HG03432 (cell line): Measurements from ENCODE around the gene SHQ1.

Experiments used
- ATAC-seq: cut with Tn5 transposase; IDR thresholded peaks from one replicate; pipeline ENCODE4 v1.9.1; 2021; ENCODE audit warnings: mild to moderate bottlenecking, moderate library complexity; ENCODE audit not compliant: unreplicated experiment

The SHQ1 gene

GRCh38 chr3:72847751-72848702 is at the start of gene SHQ1:
Gene SHQ1, minus strand, starts transcription at chr3:72848445. Its CDS starts 105 bp downstream, at chr3:72848340.
- ATAC-seq: peak; percentile 94

- ATAC-seq: no peak
These were observed 49.4 kb upstream of the SHQ1 start for GRCh38 chr3:72897758-72898007.

- no peak for ATAC-seq
These were observed 48.9 kb upstream of the SHQ1 start for GRCh38 chr3:72896996-72897757.

- no peak for ATAC-seq
These were observed 46.8 kb upstream of the SHQ1 start for GRCh38 chr3:72894976-72895552.

GRCh38 chr3:72892870-72893269 is 44.6 kb upstream of the SHQ1 start:
- no peak for ATAC-seq

GRCh38 chr3:72892081-72892775 is 44.0 kb upstream of the SHQ1 start:
- no peak for ATAC-seq

GRCh38 chr3:72891053-72891855 is 43.0 kb upstream of the SHQ1 start:
- ATAC-seq: no peak

- ATAC-seq: no peak
These were observed 42.1 kb upstream of the SHQ1 start for GRCh38 chr3:72890166-72890925.

GRCh38 chr3:72889310-72890165 is 41.3 kb upstream of the SHQ1 start:
- ATAC-seq: no peak

GRCh38 chr3:72888546-72889309 is 40.5 kb upstream of the SHQ1 start:
- ATAC-seq: no peak

- ATAC-seq: peak; percentile 83
These were observed 39.7 kb upstream of the SHQ1 start, which contains the start of gene GXYLT2 for GRCh38 chr3:72887705-72888545. Gene GXYLT2, plus strand, starts transcription at chr3:72888046. Its CDS starts 188 bp downstream, at chr3:72888234.

GRCh38 chr3:72887343-72887704 is 39.1 kb upstream of the SHQ1 start:
- ATAC-seq: no peak

- ATAC-seq: no peak
These were observed 23.9 kb upstream of the SHQ1 start for GRCh38 chr3:72872183-72872582.

GRCh38 chr3:72862314-72863090 is 14.3 kb upstream of the SHQ1 start:
- no peak for ATAC-seq

- no peak for ATAC-seq
These were observed 12.6 kb upstream of the SHQ1 start for GRCh38 chr3:72860846-72861245.

GRCh38 chr3:72860053-72860452 is 11.8 kb upstream of the SHQ1 start:
- no peak for ATAC-seq
